ENCODE results near the gene NCOA1. TPM values are rescaled to one million over a fixed set of nuclear protein-coding genes. Genes with fewer than 3 reads are reported as not detected.

The NCOA1 gene
- total and polyA plus RNA-seq, 10 of the 15 experiments (the other 5 are each of a cell fraction or from before 2014, with no cell fraction given) = 1.8 to 35.6 (median 6.1) TPM

GRCh38 chr2:24594283-24594682 is 103.2 kb downstream of the NCOA1 start:
- FAIRE-seq (no peak), DNase-seq (ENCODE audit: low read depth, low spot score) (no peak), ATAC-seq (no peak)
- no peaks in the 10 kb centered on the region for H3K9me3 ChIP-seq (replicated peaks; ENCODE audit: control insufficient read depth, insufficient read depth, low read length)
- in situ Hi-C loops (cut with MboI) = no loop called here
- H2AFZ ChIP-seq (ENCODE audit: control insufficient read depth, low read depth, low read length) = no peak overlapping the region
- no peak overlapping the region for H3K4me3 ChIP-seq
- H3K79me2 ChIP-seq (ENCODE audit: control insufficient read depth, insufficient read depth, low read length) = no peaks in the 10 kb centered on the region; the same call in 1 of the 2 replicates
- no peaks in the 10 kb centered on the region for H3K27me3 ChIP-seq (replicated peaks in 1 of 2; ENCODE audit: control insufficient read depth in 2 of 2, insufficient read depth in 2 of 2, low read length in 1 of 2)
- RAD21 ChIA-PET (ENCODE audit: unreplicated experiment) = no interaction called here
- no peak for TF ChIP-seq ZNF217 (IDR thresholded peaks at IDR 0.05)
- TF ChIP-seq YY1 (IDR thresholded peaks at IDR 0.05; ENCODE audit: low read depth, low read length) = no peak
- TF ChIP-seq E4F1 (IDR thresholded peaks at IDR 0.05; ENCODE audit: borderline replicate concordance, partially characterized antibody) = no peak
- no peak for TF ChIP-seq KLF5 (IDR thresholded peaks at IDR 0.05; ENCODE audit: partially characterized antibody)
- no TSS peak for BruUV-seq (replicated peaks)
- 100% methylated on average over 2 of the region's 2 CpGs for WGBS (ENCODE audit: insufficient coverage, insufficient replicate concordance, low lambda C conversion rate, missing lambda C conversion rate)
- POLR2A ChIA-PET = no interaction called here
- no peaks in the 10 kb centered on the region for H3K36me3 ChIP-seq (ENCODE audit: control insufficient read depth in 2 of 2, insufficient read depth in 2 of 2, low read length in 1 of 2)
- intact Hi-C loops (cut with micrococcal nuclease; ENCODE audit: unreplicated experiment) = no loop called here
- no peak overlapping the region for H3K4me2 ChIP-seq (ENCODE audit: control insufficient read depth, insufficient read depth)
- CTCF ChIA-PET = no interaction called here
- SMC1A ChIA-PET (ENCODE audit: uncharacterized antibody, unreplicated experiment) = no interaction called here
- no peak overlapping the region for H3K9ac ChIP-seq (ENCODE audit: control insufficient read depth, insufficient read depth, low read length)
- no peaks in the 10 kb centered on the region for H3K4me1 ChIP-seq (ENCODE audit: control insufficient read depth, insufficient read depth, low read length)
- no peaks in the 10 kb centered on the region for H4K20me1 ChIP-seq (ENCODE audit: control insufficient read depth, insufficient read depth)
- no peak overlapping the region for H3K27ac ChIP-seq (ENCODE audit: control insufficient read depth, insufficient read depth)

All from GM12878 (cell line).